Lung (tissue), 13 donors: ENCODE measurements around the gene RABEP2. TPM values are rescaled to one million over a fixed set of nuclear protein-coding genes. Genes with fewer than 3 reads are reported as not detected.

Source experiments
- ATAC-seq: fragments of 200-7000 bp; cut with Tn5 transposase; one replicate; pipeline ENCODE4 v1.9.1; 2020; ENCODE audit warnings: moderate number of reproducible peaks; ENCODE audit not compliant: insufficient read depth, low FRiP score
- DNase-seq, 3 donors: peaks; one replicate each; pipeline ENCODE4 v3.0.0-alpha.2; 2013 to 2017
- H3K27ac ChIP-seq, 2 donors: one replicate each; pipeline ENCODE4 v1.5.1; 2013; ENCODE audit warnings: mild to moderate bottlenecking in 2 of 2, moderate library complexity in 2 of 2, control low read depth in 1 of 2, inconsistent platforms in 1 of 2, low read depth in 1 of 2, low read length in 1 of 2
- H3K27me3 ChIP-seq, 3 donors: one replicate each; pipeline ENCODE4 v1.5.1; 2013; ENCODE audit warnings: low read length in 2 of 3; ENCODE audit not compliant: control insufficient read depth in 3 of 3, insufficient read depth in 3 of 3
- H3K36me3 ChIP-seq, 4 donors: one replicate each; pipeline ENCODE4 v1.5.1; 2013; ENCODE audit warnings: low read length in 4 of 4, mild to moderate bottlenecking in 1 of 4, moderate library complexity in 1 of 4; ENCODE audit not compliant: control insufficient read depth in 4 of 4, insufficient read depth in 4 of 4
- H3K4me1 ChIP-seq, 5 donors: one replicate each; pipeline ENCODE4 v1.5.1; 2013; ENCODE audit warnings: low read length in 5 of 5, mild to moderate bottlenecking in 2 of 5, moderate library complexity in 1 of 5; ENCODE audit not compliant: control insufficient read depth in 5 of 5, insufficient read depth in 5 of 5
- H3K4me3 ChIP-seq: one replicate; pipeline ENCODE4 v1.5.1; 2013; ENCODE audit warnings: mild to moderate bottlenecking, control low read depth, moderate library complexity
- H3K9ac ChIP-seq, 2 donors: one replicate each; pipeline ENCODE4 v1.5.1; 2013; ENCODE audit warnings: low read length in 2 of 2, control low read depth in 1 of 2; ENCODE audit not compliant: insufficient read depth in 1 of 2
- H3K9me3 ChIP-seq, 4 donors: one replicate each; pipeline ENCODE4 v1.5.1; 2013; ENCODE audit warnings: low read length in 3 of 4, mild to moderate bottlenecking in 1 of 4, moderate library complexity in 1 of 4; ENCODE audit not compliant: control insufficient read depth in 4 of 4, insufficient read depth in 3 of 4
- CTCF ChIP-seq: IDR thresholded peaks from 2 replicates; pipeline ENCODE4 v1.5.1; 2012; ENCODE audit warnings: mild to moderate bottlenecking; ENCODE audit errors: control extremely low read depth, extremely low read depth
- WGBS, 2 donors: extraction: QIAGEN DNeasy Blood & Tissue Kit; methylation state at CpG; one replicate each; pipeline ENCODE4 v1.1.7; 2013; 5-methylcytosine and 5-hydroxymethylcytosine counted together
- polyA plus RNA-seq, 2 donors: library from polyadenylated mRNA; stranded (reverse); fragments of 200-250 nt; gene quantifications; one replicate each; pipeline ENCODE4 v1.2.1, GENCODE V29; 2013
- small RNA-seq: library from RNA; depleted of rRNA; stranded (forward); fragments of <200 nt; gene quantifications from one replicate; pipeline ENCODE3, GENCODE V24; 2014; ENCODE audit warnings: low replicate concordance
- total RNA-seq, 2 donors: library from RNA; depleted of rRNA in 1 of 2; stranded (reverse); fragments of >200 nt in 1 of 2; gene quantifications; one replicate each; pipeline ENCODE4 v1.2.1, GENCODE V29; 2014 to 2021
- donor health status: control.
- donor health status: control.
- donor health status: Bipolar disorder and iron deficiency.
- donor health status: healthy.
- donor health status: DM: yes; HTN: yes; CAD: no.

The RABEP2 gene
- total and polyA plus RNA-seq, 4 donors: 20.0 to 34.9 (median 28.8) TPM

GRCh38 chr16:28858421-28858820 lies 66.6 kb downstream of the RABEP2 start:
- WGBS, 2 donors: 90 to 94% methylated on average over 8 of the region's 8 CpGs
- DNase-seq: no peak
- H3K27ac ChIP-seq: no peak overlapping the region
- no peak overlapping the region for H3K9ac ChIP-seq
- no peaks in the 10 kb centered on the region for H3K36me3 ChIP-seq
- no peaks in the 10 kb centered on the region for H3K27me3 ChIP-seq
- H3K4me1 ChIP-seq: peaks cover 0 to 2% (median 0%) of the 10 kb centered on the region in 5 donors
- no peak for TF ChIP-seq CTCF
- ATAC-seq: no peak
- no peaks in the 10 kb centered on the region for H3K9me3 ChIP-seq
- no peak overlapping the region for H3K4me3 ChIP-seq

Small RNA genes within 50 kb of the gene (small RNA-seq; reads per million reads assigned to genes)
- not detected for gene RF00416

Other genes with a start within 250 kb of the RABEP2 start
- 100 to 1,000 TPM; 334 to 382 TPM for gene EIF3C, start 213.8 kb downstream of the RABEP2 start, total RNA-seq
- 100 to 1,000 TPM; 324 to 984 TPM for gene EIF3C, start 213.8 kb downstream of the RABEP2 start, polyA plus RNA-seq
- 1 to 10 TPM; 2.8 to 5.5 TPM for gene NPIPB9, start 173.5 kb downstream of the RABEP2 start, total RNA-seq
- under 1 TPM; 0.35 to 0.73 TPM for gene NPIPB9, start 173.5 kb downstream of the RABEP2 start, polyA plus RNA-seq
- gene ATXN2L, start 102.2 kb downstream of the RABEP2 start, total RNA-seq: 100 to 1,000 TPM in 1 of 2 donors, 10 to 100 TPM in 1; 73.0 to 140 TPM
- 100 to 1,000 TPM in 1 of 2 donors, 10 to 100 TPM in 1; 72.1 to 109 TPM for gene ATXN2L, start 102.2 kb downstream of the RABEP2 start, polyA plus RNA-seq
- gene TUFM, start 78.9 kb downstream of the RABEP2 start, total RNA-seq: 100 to 1,000 TPM in 1 of 2 donors, 10 to 100 TPM in 1; 58.6 to 185 TPM
- gene TUFM, start 78.9 kb downstream of the RABEP2 start, polyA plus RNA-seq: 100 to 1,000 TPM; 171 to 260 TPM
- 10 to 100 TPM; 24.3 to 53.6 TPM for gene SH2B1, start 61.4 kb downstream of the RABEP2 start, total RNA-seq
- gene SH2B1, start 61.4 kb downstream of the RABEP2 start, polyA plus RNA-seq: 10 to 100 TPM; 21.5 to 35.3 TPM
- under 1 TPM; 0.34 to 0.92 TPM for gene ATP2A1, start 46.8 kb downstream of the RABEP2 start, total RNA-seq
- under 1 TPM; 0.35 to 0.53 TPM for gene ATP2A1, start 46.8 kb downstream of the RABEP2 start, polyA plus RNA-seq
- 1 to 10 TPM in 1 of 2 donors, under 1 TPM in 1; 0.34 to 2.8 TPM for gene CD19, start 6.7 kb upstream of the RABEP2 start, total RNA-seq
- 1 to 10 TPM in 1 of 2 donors, under 1 TPM in 1; 0.33 to 2.0 TPM for gene CD19, start 6.7 kb upstream of the RABEP2 start, polyA plus RNA-seq
- 10 to 100 TPM; 31.4 to 37.0 TPM for gene NFATC2IP, start 25.7 kb upstream of the RABEP2 start, total RNA-seq
- gene NFATC2IP, start 25.7 kb upstream of the RABEP2 start, polyA plus RNA-seq: 10 to 100 TPM; 21.0 to 23.5 TPM
- gene SPNS1, start 49.5 kb upstream of the RABEP2 start, total RNA-seq: 10 to 100 TPM; 26.0 to 71.5 TPM
- 10 to 100 TPM; 54.1 to 63.3 TPM for gene SPNS1, start 49.5 kb upstream of the RABEP2 start, polyA plus RNA-seq
- 10 to 100 TPM in 1 of 2 donors, 1 to 10 TPM in 1; 2.9 to 14.3 TPM for gene LAT, start 59.8 kb upstream of the RABEP2 start, total RNA-seq
- gene LAT, start 59.8 kb upstream of the RABEP2 start, polyA plus RNA-seq: 10 to 100 TPM; 12.6 to 16.6 TPM